ENCODE data around the gene ZNF679.
A peak's percentile ranks its signal among the peaks of the same experiment; 100 is the strongest.
"Not testable (repeated sequence)": the region's sequence is repeated elsewhere in the genome, so short reads cannot be mapped to it uniquely, and the experiment has no call there.

The ZNF679 gene

DNA sequence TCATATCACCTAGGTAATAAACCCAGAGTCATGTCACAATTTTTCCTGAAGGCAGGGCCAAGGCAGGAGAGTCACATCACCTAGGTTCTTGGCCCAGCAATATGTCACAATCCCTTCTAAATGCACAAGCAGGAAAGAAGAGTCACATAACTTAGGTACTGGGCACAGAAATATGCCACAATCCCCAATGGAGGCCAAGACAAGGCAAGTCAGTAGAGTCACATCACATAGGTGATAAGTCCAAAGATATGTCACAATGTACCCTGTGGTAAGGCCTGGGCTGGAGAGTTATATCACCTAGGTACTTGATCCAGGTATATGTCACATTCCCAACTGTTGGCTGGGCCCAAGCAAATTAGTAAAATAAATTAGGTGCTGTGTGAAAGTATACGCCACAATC lies at the start of gene ZNF679:
ZNF679 (plus strand) TSS at position 301 of the 400 bp plus-strand sequence. CDS start 20,644 bp downstream, outside the sequence.
- not testable (repeated sequence) for DNase-seq

DNA sequence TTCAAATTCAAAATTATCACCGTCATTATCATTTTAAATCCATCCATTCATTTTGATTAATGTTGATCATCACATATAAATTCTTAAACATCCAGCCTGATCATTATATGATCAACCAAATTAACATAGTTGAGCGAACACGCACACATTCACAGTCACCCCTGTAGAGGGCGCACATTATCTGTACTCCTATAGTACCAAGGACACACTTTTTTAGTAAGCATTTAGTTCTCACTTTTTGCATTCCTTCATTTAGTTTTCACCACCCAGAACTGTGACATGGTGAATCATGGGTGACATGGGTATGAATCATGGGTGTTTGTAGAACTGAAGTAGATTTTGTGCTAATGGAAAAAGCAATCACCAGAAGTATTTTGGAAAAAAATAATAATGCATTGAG lies 47.3 kb upstream of the ZNF679 start:
- no peak for DNase-seq

DNA sequence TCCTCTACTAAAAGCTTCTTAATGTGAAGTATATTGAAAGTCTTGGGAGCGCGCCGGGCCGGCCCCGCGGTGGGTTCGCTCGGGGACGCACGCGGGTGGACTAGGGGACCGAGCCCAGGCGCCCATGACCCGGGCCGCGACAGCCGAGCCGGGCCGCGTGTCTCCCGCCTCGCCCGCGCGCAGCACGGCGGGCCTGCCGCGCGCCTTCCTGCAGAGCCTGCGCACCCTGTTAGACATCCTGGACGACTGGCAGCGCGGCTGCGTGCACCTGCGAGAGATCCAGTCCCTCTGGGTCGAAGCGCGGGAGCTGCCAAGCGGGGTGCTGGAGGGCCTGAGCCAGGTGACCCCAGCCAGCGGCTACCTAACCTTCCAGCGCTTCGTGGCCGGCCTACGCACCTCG lies 46.7 kb upstream of the ZNF679 start:
- no peak for DNase-seq

DNA sequence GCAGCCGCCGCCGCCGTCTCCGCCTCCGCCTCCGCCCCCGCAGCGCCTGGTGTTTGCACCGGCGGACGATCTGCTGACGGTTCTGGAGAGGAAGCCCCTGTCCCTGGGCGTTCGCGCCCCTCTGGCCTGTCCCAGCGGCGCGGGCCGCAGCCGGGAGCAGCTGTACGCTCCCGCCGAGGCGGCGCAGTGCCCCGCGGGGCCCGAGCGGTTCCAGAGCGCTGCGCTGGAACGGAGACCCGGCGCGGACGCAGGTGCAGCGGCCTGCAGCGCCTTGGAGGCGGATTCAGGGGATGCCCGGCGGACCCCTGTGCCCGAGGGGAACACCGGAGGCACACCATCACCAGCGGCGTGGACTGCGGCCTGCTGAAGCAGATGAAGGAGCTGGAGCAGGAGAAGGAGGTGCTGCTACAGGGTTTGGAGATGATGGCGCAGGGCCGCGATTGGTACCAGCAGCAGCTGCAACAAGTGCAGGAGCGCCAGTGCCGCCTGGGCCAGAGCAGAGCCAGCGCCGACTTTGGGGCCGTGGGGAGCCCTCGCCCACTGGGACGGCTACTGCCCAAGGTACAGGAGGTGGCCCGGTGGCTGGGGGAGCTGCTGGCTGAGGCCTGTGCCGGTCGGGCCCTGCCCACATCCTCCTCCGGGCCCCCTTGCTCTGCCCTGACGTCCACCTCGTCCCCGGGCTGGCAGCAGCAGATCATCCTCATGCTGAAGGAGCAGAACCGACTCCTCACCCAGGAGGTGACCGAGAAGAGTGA lies 46.1 kb upstream of the ZNF679 start:
- no peak for DNase-seq

DNA sequence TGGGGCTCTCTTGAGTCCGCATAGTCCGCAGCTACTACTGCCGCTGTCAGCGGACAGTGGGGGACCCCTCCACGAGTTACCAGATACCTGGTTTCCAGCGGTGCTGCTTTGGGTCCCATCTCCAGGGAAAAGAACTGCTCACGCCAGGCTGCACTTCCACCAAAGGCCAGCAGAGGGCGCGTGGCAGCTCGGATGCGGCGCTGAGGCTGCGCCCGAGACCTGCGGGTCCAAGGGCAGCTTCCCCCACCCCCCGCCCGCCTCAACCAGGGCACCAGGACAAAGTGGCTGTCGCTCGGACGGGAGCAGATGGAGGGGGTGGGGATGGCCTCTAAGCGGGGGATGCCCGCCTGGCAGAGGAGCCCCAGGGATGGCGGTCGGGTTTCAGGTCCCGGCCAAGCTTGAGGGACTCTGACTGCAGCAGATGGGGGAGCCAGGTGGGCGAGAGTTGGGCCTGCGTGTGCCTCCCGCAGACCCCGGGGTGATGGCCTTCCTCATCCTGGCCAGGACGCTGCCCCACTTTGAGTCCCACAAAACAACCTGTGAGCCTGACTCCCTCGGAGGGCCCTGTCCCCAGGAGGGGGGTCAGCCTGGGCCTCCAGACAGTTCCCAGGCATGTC lies 45.0 kb upstream of the ZNF679 start:
- no peak for DNase-seq

DNA sequence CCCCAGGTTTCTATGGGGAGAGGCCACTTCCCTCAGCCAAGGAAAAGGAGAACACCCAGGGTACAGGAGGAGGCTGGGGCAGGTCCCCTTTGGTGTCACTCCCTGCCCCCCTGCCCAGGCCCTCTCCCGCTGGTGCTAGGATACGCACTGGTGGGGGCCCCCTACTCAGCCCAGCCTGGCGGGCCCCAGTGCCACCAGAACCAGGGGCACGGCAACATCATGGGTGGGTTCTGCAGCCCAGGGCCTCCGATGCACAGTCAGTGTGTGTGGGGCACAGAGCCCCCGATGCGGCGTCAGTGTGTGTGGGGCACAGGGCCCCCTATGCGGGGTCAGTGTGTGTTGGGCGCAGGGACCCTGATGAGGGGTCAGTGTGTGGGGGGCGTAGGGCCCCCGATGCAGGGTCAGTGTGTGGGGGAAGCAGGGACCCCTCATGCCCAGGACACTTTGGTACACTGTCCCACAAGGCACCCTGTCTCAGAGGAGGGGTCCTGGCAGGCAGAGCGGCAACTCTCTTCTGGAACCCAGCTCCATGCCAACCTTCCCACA lies 44.4 kb upstream of the ZNF679 start:
- no peak for DNase-seq

DNA sequence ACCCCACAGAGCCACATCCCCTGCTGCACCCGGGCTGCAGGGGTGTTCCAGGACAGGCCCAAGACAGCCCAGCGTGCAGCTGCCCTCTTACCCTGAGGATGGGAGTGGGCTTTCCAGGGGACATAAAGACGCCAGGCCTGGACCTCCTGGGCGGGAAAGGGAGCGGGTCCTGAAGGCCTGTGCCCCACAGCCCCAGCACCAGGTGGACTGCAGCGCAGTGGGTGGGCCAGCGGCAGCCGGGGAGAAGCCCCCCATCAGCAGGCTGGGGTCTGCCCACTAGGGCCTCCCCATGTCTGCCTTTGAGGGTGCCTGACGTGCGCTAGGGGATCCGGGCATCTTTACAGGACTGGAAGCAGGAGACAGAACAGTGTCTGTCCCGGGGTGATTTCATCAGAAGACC lies 43.9 kb upstream of the ZNF679 start:
- no peak for DNase-seq

DNA sequence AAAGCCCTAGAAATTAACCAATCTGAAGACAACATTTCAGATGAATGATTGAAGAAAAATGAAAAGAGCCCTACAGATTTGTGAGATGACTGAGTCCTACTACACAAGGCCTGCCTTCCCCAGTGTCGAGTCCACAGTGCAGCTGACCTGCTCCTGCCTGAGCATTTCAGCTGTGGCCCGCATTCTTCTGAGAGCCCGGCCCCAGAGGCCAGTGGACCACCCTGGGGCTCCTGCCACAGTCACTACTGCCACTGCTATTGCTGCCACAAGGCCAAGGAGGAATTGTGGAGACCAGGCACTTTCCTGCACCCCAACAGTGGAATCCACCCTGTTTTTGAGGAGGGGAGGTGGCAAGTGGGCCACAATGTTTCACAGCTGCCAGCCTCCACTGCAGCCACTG lies 40.9 kb upstream of the ZNF679 start:
- no peak for DNase-seq

DNA sequence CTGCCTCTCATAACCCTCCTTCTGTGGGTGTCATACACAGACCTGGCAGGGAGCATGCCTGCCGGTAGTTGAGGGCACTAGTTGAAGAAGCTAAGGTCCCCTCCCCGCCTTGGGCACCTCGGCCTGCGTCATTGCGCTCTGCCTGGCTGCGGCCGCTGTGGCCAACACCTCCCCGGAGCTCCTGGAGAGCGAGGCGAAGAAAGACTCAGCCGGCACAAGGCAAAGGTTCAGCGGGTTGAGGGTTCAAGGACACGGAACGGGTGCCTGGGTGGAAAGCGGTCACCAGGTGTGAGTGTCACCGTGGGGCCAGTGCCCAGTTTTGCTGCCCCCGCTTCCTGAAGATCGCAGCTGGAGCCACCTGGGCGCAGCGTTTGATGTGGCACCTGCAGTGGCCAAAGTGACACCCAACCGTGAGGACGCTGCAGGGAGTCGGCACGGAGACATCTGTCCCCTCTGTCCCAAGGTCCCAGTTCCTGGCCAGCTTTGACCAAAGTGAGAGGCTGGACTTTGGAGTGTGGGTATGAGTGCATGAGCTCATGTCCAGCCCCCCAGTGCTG lies 36.0 kb upstream of the ZNF679 start:
- no peak for DNase-seq

DNA sequence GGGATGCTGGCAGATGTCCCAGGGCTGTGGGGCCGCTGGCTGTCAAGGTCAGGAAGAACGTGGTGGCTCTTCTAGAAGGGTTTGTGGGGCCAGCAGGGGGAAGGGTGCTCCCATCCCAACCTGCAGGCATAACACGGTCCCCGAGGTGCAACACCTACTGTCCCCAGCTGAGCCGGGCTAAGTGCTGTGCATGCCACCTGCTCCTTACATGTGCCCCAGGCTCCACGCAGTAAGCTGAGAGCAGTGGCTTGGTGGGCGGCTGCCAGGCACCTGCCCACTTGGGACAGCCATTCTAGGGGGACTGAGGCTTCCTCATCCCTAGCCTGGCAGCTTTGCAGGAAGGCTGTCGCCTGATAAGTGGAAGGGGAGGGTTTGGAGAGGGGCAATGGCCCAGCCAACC lies 35.5 kb upstream of the ZNF679 start:
- no peak for DNase-seq

DNA sequence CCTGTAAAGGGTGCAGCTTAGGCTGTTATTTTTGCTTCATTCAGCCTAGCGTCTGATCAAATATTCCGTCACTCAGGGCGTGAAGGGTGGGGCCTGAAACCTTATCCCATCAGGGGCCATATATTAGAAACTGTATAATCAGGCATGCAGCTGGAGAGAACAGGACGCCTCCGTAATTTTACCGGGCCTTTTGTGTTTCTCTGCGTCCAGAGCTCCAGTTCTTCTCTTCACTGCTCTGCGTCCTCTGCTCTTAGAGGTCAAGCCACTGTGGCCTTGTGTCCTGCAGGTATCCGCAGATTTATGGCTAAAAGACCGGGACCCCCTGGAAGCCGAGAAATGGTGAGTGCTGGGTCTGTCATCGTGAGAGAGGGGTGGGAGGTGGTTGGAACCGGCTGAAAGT lies 21.4 kb upstream of the ZNF679 start, which contains the start of gene ZNF735:
ZNF735 (plus strand) TSS at position 301 of the 400 bp plus-strand sequence; CDS start at position 301, 0 bp downstream.
- DNase-seq: no peak

DNA sequence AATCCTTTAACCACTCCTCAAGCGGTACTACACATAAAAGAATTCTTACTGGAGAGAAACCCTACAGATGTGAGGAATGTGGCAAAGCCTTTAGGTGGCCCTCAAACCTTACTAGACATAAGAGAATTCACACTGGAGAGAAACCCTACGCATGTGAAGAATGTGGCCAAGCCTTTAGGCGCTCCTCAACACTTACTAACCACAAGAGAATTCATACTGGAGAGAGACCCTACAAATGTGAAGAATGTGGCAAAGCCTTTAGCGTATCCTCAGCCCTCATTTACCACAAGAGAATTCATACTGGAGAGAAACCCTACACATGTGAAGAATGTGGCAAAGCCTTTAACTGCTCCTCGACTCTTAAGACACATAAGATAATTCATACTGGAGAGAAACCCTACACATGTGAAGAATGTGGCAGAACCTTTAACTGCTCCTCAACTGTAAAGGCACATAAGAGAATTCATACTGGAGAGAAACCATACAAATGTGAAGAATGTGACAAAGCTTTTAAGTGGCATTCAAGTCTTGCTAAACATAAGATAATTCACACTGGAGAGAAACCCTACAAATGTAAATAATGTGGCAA lies 8.5 kb upstream of the ZNF679 start:
- not testable (repeated sequence) for DNase-seq

DNA sequence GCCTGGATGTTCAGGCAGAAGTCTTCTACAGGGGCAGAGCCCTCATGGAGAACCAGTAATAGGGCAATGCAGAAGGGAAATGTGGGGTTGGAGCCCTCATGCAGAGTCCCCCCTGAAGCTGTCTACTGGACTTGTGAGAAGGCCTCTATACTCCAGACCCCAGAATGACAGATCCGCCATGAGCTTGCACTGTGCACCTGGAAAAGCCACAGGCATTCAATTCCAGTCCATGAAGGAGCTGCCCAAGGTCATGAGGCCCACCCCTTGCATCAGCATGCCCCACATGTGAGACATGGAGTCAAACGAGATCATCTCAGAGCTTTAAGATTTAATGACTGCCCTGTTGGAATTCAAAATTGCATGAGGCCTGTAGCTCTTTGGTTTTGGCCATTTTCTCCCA lies 4.9 kb upstream of the ZNF679 start:
- no peak for DNase-seq

DNA sequence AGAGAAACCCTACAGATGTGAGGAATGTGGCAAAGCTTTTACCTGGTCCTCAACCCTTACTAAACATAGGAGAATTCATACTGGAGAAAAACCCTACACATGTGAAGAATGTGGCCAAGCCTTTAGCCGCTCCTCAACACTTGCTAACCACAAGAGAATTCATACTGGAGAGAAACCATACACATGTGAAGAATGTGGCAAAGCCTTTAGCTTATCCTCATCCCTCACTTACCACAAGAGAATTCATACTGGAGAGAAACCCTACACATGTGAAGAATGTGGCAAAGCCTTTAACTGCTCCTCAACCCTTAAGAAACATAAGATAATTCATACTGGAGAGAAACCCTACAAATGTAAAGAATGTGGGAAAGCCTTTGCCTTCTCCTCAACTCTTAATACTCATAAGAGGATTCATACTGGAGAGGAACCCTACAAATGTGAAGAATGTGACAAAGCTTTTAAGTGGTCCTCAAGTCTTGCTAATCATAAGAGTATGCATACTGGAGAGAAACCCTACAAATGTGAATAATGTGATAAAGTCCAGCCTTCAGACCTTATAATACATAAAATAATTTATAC lies 38.2 kb downstream of the ZNF679 start:
- no peak for DNase-seq

DNA sequence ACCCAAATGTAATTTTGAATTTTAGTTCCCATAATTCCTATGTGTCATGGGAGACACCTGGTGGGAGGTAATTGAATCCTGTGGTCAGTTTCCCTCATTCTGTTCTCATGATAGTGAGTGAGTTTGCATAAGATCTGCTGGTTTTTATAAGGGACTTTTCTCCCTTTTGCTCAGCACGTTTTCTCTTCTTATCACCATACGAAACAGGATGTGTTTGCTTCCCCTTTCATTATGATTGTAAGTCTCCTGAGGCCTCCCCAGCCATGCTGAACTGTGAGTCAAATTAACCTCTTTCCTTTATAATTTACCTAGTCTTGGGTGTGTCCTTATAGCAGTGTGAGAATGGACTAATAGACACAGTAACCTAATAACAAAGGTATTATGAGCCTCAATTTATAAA lies 49.4 kb downstream of the ZNF679 start:
- no peak for DNase-seq

DNA sequence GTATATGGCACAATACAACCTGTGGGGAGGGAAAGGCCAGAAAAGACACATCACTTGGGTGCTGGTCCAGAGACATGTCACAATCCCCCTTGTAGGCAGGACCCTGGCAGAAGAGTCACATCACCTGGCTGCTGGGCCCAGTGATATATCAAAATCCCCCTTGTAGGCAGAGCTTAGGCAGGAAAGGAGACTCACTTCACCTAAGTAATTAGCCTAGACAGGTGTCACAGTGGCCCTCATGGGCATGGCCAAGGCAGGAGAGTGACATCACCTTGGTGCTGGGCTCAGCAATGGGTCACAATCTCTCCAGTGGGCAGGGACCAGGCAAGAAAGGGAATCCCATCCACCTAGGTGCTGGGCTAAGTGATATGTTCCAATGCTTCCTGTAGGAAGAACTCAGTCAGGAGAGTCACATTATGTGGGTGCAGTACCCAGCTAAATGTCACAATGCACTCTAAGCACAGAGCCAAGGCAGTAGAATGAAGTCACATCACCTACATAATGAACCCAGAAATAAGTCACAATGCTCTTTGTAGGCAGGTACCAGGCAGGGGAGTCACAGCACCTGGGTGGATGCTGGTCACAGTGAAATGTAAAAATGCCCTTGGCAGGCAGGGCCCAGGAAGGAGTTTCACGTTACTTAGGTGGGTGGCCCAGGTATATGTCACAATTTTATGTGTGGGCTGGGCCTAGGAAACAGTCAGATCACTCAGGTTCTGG lies 66.6 kb downstream of the ZNF679 start:
- no peak for DNase-seq

DNA sequence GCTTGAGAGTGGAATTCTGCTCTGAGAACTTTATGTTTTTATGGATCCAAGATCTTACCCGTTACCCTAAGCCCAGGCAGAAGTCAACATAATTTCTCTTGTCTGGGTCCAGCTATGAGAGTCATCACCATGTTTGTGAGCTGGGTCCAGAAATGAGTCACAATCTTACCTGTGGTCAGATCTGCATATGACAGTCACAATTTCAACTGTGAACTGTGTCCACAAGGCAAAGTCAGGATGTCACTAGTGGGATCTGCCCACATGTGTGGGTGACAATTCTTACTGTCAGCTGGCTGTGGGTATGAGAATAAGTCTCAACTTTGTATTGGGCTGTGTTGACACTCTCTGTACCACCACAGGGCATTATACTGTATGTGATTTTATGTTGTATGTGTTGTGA lies 69.1 kb downstream of the ZNF679 start:
- DNase-seq: not testable (repeated sequence)

DNA sequence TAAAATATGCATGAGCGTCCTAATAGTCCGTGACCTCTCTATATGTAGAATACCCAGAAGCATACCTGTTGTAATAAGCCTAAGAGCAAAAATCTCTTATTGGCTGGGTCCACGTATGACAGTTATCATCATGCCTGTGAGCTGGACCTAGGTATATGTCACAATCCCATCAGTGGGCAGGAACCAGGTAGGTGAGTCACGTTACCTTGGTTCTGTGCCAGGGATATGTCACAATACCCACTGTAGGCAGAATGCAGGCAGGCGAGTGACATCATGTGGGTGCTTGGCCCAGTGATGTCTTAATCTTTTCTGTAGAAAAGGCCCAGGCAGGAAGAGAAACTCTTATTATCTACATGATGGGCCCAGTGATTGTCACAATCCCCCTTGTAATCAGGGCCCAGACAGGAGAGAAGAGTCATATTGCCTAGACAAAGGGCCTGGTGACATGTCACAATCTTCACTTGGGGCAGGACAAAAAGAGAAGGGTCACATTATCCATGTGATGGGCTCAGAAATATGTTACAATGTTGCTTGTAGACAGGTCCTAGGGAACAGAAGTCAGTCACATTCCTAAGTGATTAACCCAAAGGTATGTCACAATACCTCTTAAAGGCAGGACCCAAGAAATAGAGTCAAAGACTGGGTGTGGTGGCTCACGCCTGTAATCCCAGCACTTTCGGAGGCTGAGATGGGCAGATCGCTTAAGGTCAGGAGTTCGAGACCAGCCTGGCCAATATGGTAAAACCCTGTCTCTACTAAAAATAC lies 72.5 kb downstream of the ZNF679 start:
- DNase-seq: no peak

DNA sequence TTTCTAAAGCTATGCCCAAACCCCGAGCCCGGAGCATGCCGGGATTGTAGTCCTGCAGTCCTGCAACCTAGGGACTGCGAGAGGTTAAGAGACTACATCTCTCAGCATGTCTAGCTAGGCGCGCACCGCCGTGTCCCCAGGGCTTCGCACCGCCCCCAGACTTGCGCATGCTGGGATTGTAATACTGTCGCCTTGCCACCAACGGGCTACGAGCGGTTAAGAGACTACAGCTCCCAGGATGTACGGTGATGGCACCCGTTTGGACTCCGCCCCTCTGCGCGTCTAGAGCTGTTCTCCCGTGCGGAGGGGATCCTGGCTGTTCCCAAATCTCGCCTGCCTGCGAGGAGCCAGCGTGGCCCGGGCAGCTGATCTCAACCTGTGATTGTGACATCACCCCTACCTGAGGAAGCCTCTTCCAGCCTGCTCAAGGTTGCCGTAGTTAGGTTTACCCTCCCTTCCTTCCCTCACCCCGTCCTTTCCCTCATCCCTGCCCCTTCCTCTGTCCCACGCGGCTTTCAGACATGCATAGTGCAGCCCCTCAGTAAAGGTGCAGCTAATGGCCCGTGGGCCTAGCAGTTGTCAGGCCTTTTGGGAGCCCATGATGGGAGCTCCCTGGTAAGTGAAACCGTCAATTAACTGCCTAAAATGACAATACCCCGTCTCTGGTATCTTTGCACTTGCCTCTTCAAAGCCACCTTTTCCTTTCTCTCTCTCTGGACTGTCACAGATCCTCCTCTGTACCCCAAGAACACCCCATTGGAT lies 79.2 kb downstream of the ZNF679 start:
- DNase-seq: peak; percentile 92

DNA sequence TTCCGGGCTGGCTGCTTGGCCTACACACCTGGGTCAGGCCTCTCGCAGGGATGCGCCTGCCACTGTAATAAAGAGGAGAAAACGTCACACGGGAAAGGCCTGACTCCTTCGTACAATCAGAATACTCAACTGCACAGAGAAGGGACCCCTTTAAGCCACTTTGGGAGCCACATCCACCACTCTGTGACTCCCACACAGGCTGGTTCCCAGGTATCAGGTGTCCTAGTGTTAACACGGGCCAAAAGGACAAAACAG lies 79.7 kb downstream of the ZNF679 start:
- DNase-seq: no peak

DNA sequence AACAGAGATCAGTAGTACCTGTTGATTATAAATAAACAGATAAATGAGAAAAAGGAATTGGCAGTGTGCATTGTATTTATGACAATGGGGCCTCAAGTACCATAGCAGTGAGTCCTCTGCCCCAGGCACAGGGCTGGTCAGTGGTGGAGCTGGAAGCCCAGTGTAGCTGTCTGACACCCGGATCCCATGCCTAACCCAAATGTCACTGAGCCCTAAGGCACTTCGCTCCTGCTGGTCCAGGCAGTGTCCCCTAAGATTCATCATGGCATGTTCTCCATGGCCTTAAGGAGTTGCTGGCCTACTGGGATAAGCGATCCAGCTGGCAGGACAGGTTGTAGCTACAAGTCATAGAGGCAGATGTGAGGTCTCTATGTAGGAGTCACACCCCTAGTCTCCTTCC lies 82.2 kb downstream of the ZNF679 start:
- no peak for DNase-seq

Measured in femur (tissue), 1 donor.